HG02759 (cell line): ENCODE measurements around the gene AAK1.
A peak's percentile ranks its signal among the peaks of the same experiment; 100 is the strongest.
"Not testable (repeated sequence)": the region's sequence is repeated elsewhere in the genome, so short reads cannot be mapped to it uniquely, and the experiment has no call there.

ENCODE experiments used
- ATAC-seq: cut with Tn5 transposase; IDR thresholded peaks from one replicate; pipeline ENCODE4 v1.9.1; 2021; ENCODE audit warnings: mild to moderate bottlenecking, moderate library complexity; ENCODE audit not compliant: unreplicated experiment

AAK1 gene

GRCh38 chr2:69577467-69578197, 65.9 kb downstream of the AAK1 start:
- no peak for ATAC-seq

- ATAC-seq, result no peak
Measured at GRCh38 chr2:69576880-69577279, 66.7 kb downstream of the AAK1 start.

GRCh38 chr2:69575926-69576325, 67.6 kb downstream of the AAK1 start:
- ATAC-seq, result no peak

- not testable (repeated sequence) for ATAC-seq
Measured at GRCh38 chr2:69575371-69575770, 68.2 kb downstream of the AAK1 start.

GRCh38 chr2:69572641-69573040, 70.9 kb downstream of the AAK1 start:
- no peak for ATAC-seq

GRCh38 chr2:69571189-69571588, 72.3 kb downstream of the AAK1 start:
- no peak for ATAC-seq

GRCh38 chr2:69570474-69570873, 73.1 kb downstream of the AAK1 start:
- no peak for ATAC-seq

- no peak for ATAC-seq
Measured at GRCh38 chr2:69567909-69568300, 75.6 kb downstream of the AAK1 start.

- ATAC-seq, result no peak
Measured at GRCh38 chr2:69567157-69567908, 76.2 kb downstream of the AAK1 start.

- ATAC-seq, result no peak
Measured at GRCh38 chr2:69566669-69567068, 76.9 kb downstream of the AAK1 start.

GRCh38 chr2:69565431-69565839, 78.1 kb downstream of the AAK1 start:
- ATAC-seq, result no peak

GRCh38 chr2:69564604-69565003, 78.9 kb downstream of the AAK1 start:
- ATAC-seq, result no peak

GRCh38 chr2:69563021-69563420, 80.5 kb downstream of the AAK1 start:
- ATAC-seq, result no peak

GRCh38 chr2:69561101-69561500, 82.4 kb downstream of the AAK1 start:
- ATAC-seq, result no peak

GRCh38 chr2:69560147-69560482, 83.4 kb downstream of the AAK1 start:
- ATAC-seq, result no peak

- ATAC-seq, result peak; percentile 72
Measured at GRCh38 chr2:69559442-69560146, 83.9 kb downstream of the AAK1 start.

GRCh38 chr2:69556008-69556407, 87.5 kb downstream of the AAK1 start:
- ATAC-seq, result no peak

- ATAC-seq, result peak; percentile 74
Measured at GRCh38 chr2:69554981-69555380, 88.6 kb downstream of the AAK1 start.

GRCh38 chr2:69554568-69554967, 89.0 kb downstream of the AAK1 start:
- peak; percentile 25 for ATAC-seq

GRCh38 chr2:69553991-69554390, 89.5 kb downstream of the AAK1 start:
- no peak for ATAC-seq

- not testable (repeated sequence) for ATAC-seq
Measured at GRCh38 chr2:69550511-69550910, 93.0 kb downstream of the AAK1 start.

- ATAC-seq, result no peak
Measured at GRCh38 chr2:69549421-69549820, 94.1 kb downstream of the AAK1 start.
